WI38 (cell line): ENCODE measurements around the gene THUMPD3.

Source experiments
- H3K4me3 ChIP-seq: 2 replicates; pipeline ENCODE4 v1.5.1; 2011; ENCODE audit warnings: low read depth, mild to moderate bottlenecking, control low read depth, low read length
- CTCF ChIP-seq: IDR thresholded peaks from 2 replicates; pipeline ENCODE4 v1.5.1; 2012; ENCODE audit warnings: low read depth, mild to moderate bottlenecking, control low read depth, low read length

Gene THUMPD3

GRCh38 chr3:9402410-9403228 lies 39.8 kb downstream of the THUMPD3 start:
- no peak for TF ChIP-seq CTCF
- peak overlapping the region; percentile 27 for H3K4me3 ChIP-seq

GRCh38 chr3:9403463-9403862 lies 40.6 kb downstream of the THUMPD3 start:
- no peak overlapping the region for H3K4me3 ChIP-seq
- TF ChIP-seq CTCF = no peak

GRCh38 chr3:9404680-9405079 lies 41.8 kb downstream of the THUMPD3 start:
- H3K4me3 ChIP-seq = no peak overlapping the region
- TF ChIP-seq CTCF = no peak

GRCh38 chr3:9405756-9406155 lies 42.9 kb downstream of the THUMPD3 start:
- no peak overlapping the region for H3K4me3 ChIP-seq

GRCh38 chr3:9406856-9407626 lies 44.2 kb downstream of the THUMPD3 start:
- TF ChIP-seq CTCF = no peak
- no peak overlapping the region for H3K4me3 ChIP-seq

More at GRCh38 chr3:9405756-9406155, 42.9 kb downstream of the THUMPD3 start:
- no peak for TF ChIP-seq CTCF

GRCh38 chr3:9408061-9408460 lies 45.2 kb downstream of the THUMPD3 start:
- no peak overlapping the region for H3K4me3 ChIP-seq
- TF ChIP-seq CTCF = no peak

- TF ChIP-seq CTCF = no peak
- H3K4me3 ChIP-seq = no peak overlapping the region
Measured at GRCh38 chr3:9408546-9408945, 45.7 kb downstream of the THUMPD3 start.
